Measurements from ENCODE around the gene ARID3A.

ARID3A gene

GRCh38 chr19:1006711-1007398, 81.0 kb downstream of the ARID3A start:
- no peak for DNase-seq

- DNase-seq: no peak
Measured at GRCh38 chr19:1007399-1008251, 81.8 kb downstream of the ARID3A start.

GRCh38 chr19:1008268-1009040, 82.6 kb downstream of the ARID3A start:
- no peak for DNase-seq

GRCh38 chr19:1009041-1009980, 83.5 kb downstream of the ARID3A start:
- DNase-seq: no peak

GRCh38 chr19:1009981-1010538, 84.2 kb downstream of the ARID3A start:
- DNase-seq: no peak

GRCh38 chr19:1010586-1011510, 85.0 kb downstream of the ARID3A start:
- no peak for DNase-seq

- no peak for DNase-seq
Measured at GRCh38 chr19:1011831-1012333, 86.0 kb downstream of the ARID3A start.

GRCh38 chr19:1012334-1012733, 86.5 kb downstream of the ARID3A start:
- no peak for DNase-seq

- DNase-seq: no peak
Measured at GRCh38 chr19:1013218-1013617, 87.4 kb downstream of the ARID3A start.

- no peak for DNase-seq
Measured at GRCh38 chr19:1014161-1015060, 88.6 kb downstream of the ARID3A start.

- no peak for DNase-seq
Measured at GRCh38 chr19:1015061-1015781, 89.4 kb downstream of the ARID3A start.

- no peak for DNase-seq
Measured at GRCh38 chr19:1015782-1016646, 90.2 kb downstream of the ARID3A start.

- DNase-seq: no peak
Measured at GRCh38 chr19:1016647-1017114, 90.8 kb downstream of the ARID3A start.

GRCh38 chr19:1017115-1017905, 91.5 kb downstream of the ARID3A start:
- DNase-seq: no peak

GRCh38 chr19:1017906-1018305, 92.1 kb downstream of the ARID3A start:
- no peak for DNase-seq

GRCh38 chr19:1018393-1018792, 92.6 kb downstream of the ARID3A start:
- no peak for DNase-seq

All from CD4-positive, alpha-beta T cell treated with Interleukin-17A for 4 hours (primary cell).